ES-I3 (cell line): ENCODE results near the gene CCDC127.

Experiments used
- H3K36me3 ChIP-seq: 2 replicates; pipeline ENCODE4 v1.6.1; 2013; ENCODE audit warnings: mild to moderate bottlenecking, low read length, control low read depth, moderate library complexity; ENCODE audit not compliant: insufficient read depth
- H3K4me1 ChIP-seq: 2 replicates; pipeline ENCODE4 v1.6.1; 2013; ENCODE audit warnings: mild to moderate bottlenecking, control low read depth, low read length; ENCODE audit not compliant: insufficient read depth
- H3K9ac ChIP-seq: 2 replicates; pipeline ENCODE4 v1.6.1; 2013; ENCODE audit warnings: low read depth, mild to moderate bottlenecking, low read length, moderate library complexity
- H3K9me3 ChIP-seq: 2 replicates; pipeline ENCODE4 v1.6.1; 2013; ENCODE audit warnings: mild to moderate bottlenecking, low read length, moderate library complexity; ENCODE audit not compliant: control insufficient read depth, insufficient read depth

CCDC127 gene

GRCh38 chr5:152077-152476 is 65.9 kb downstream of the CCDC127 start:
- Histone ChIP-seq H3K36me3 (peaks cover 27% of the 10 kb centered on the region), H3K9ac (no peak overlapping the region), H3K9me3 (peaks cover 9% of the 10 kb centered on the region), H3K4me1 (no peaks in the 10 kb centered on the region)

GRCh38 chr5:150746-151145 is 67.2 kb downstream of the CCDC127 start:
- no peak overlapping the region for H3K9ac ChIP-seq
- peaks cover 26% of the 10 kb centered on the region for H3K36me3 ChIP-seq
- peaks cover 10% of the 10 kb centered on the region for H3K9me3 ChIP-seq
- no peaks in the 10 kb centered on the region for H3K4me1 ChIP-seq

GRCh38 chr5:149745-150485 is 68.0 kb downstream of the CCDC127 start:
- no peak overlapping the region for H3K9ac ChIP-seq
- H3K36me3 ChIP-seq = peaks cover 18% of the 10 kb centered on the region
- H3K9me3 ChIP-seq = peaks cover 10% of the 10 kb centered on the region
- H3K4me1 ChIP-seq = no peaks in the 10 kb centered on the region

GRCh38 chr5:147751-148150 is 70.2 kb downstream of the CCDC127 start:
- H3K36me3 ChIP-seq = peaks cover 19% of the 10 kb centered on the region
- H3K9me3 ChIP-seq = peaks cover 10% of the 10 kb centered on the region
- no peaks in the 10 kb centered on the region for H3K4me1 ChIP-seq
- H3K9ac ChIP-seq = no peak overlapping the region
